ENCODE results near the gene DNAH1. TPM values are rescaled to one million over a fixed set of nuclear protein-coding genes. Genes with fewer than 3 reads are reported as not detected.

The DNAH1 gene
- polyA plus RNA-seq, 1 donor (not counting 4 experiments of a cell fraction or from before 2014, with no cell fraction given), result 0.33 TPM

- H2AFZ ChIP-seq (ENCODE audit: control insufficient read depth, low read length), result no peak overlapping the region
- dilution Hi-C loops (cut with MboI; ENCODE audit: extremely low pct_ligation_motif_present, low sequenced_read_pairs), result no loop called here
- no peak overlapping the region for H3K27ac ChIP-seq (ENCODE audit: control insufficient read depth, insufficient read depth, low read length)
- peaks cover 6% of the 10 kb centered on the region for H3K4me1 ChIP-seq (ENCODE audit: control insufficient read depth, extremely low read depth, insufficient read depth, low read length)
- DNase-seq (ENCODE audit: low read depth, low spot score) (no peak), FAIRE-seq (no peak)
- H3K9ac ChIP-seq (ENCODE audit: control insufficient read depth, extremely low read depth, insufficient read depth, low read length), result no peak overlapping the region
- no peaks in the 10 kb centered on the region for H3K9me3 ChIP-seq (ENCODE audit: control insufficient read depth, low read depth, low read length)
- no peaks in the 10 kb centered on the region for H3K27me3 ChIP-seq (ENCODE audit: control insufficient read depth, extremely low read depth, insufficient read depth, low read length)
- H3K36me3 ChIP-seq (ENCODE audit: control insufficient read depth in 2 of 2, extremely low read depth in 1 of 2, insufficient read depth in 2 of 2, low read length in 2 of 2), result no peaks in the 10 kb centered on the region
- no peak overlapping the region for H3K4me3 ChIP-seq (ENCODE audit: control insufficient read depth in 2 of 3, extremely low read depth in 1 of 3, insufficient read depth in 2 of 3, low read depth in 1 of 3, low read length in 3 of 3)
- H3K79me2 ChIP-seq (ENCODE audit: control insufficient read depth, insufficient read depth, low read length), result no peaks in the 10 kb centered on the region
- TF ChIP-seq CTCF (optimal IDR thresholded peaks at IDR 0.05 in 1 of 3, IDR thresholded peaks at IDR 0.05 in 1 of 3, conservative IDR thresholded peaks at IDR 0.05 in 1 of 3; ENCODE audit: extremely low read depth in 1 of 3, insufficient read depth in 2 of 3, low read length in 3 of 3), result peak in 2 of 3 experiments; percentile 100
- TF ChIP-seq EZH2 (IDR thresholded peaks at IDR 0.05; ENCODE audit: low read length), result no peak
- H4K20me1 ChIP-seq (ENCODE audit: control insufficient read depth, extremely low read depth, insufficient read depth, low read length), result no peaks in the 10 kb centered on the region
- no peak overlapping the region for H3K4me2 ChIP-seq (ENCODE audit: control insufficient read depth, extremely low read depth, insufficient read depth, low read depth, low read length)
- H3K9me1 ChIP-seq (ENCODE audit: control insufficient read depth, extremely low read depth, insufficient read depth, low read length), result no peaks in the 10 kb centered on the region
Observed at GRCh38 chr3:52446631-52447511, 130.8 kb downstream of the DNAH1 start.

GRCh38 chr3:52447512-52448355 lies 131.6 kb downstream of the DNAH1 start:
- no peak overlapping the region for H2AFZ ChIP-seq (ENCODE audit: control insufficient read depth, low read length)
- dilution Hi-C loops (cut with MboI; ENCODE audit: extremely low pct_ligation_motif_present, low sequenced_read_pairs), result no loop called here
- no peak for FAIRE-seq

More at GRCh38 chr3:52447512-52448355, 131.6 kb downstream of the DNAH1 start:
- Histone ChIP-seq H3K27me3 (ENCODE audit: control insufficient read depth, extremely low read depth, insufficient read depth, low read length) (no peaks in the 10 kb centered on the region), H3K9me3 (ENCODE audit: control insufficient read depth, low read depth, low read length) (no peaks in the 10 kb centered on the region), H4K20me1 (ENCODE audit: control insufficient read depth, extremely low read depth, insufficient read depth, low read length) (no peaks in the 10 kb centered on the region), H3K4me3 (ENCODE audit: control insufficient read depth in 2 of 3, extremely low read depth in 1 of 3, insufficient read depth in 2 of 3, low read depth in 1 of 3, low read length in 3 of 3) (no peak overlapping the region), H3K9ac (ENCODE audit: control insufficient read depth, extremely low read depth, insufficient read depth, low read length) (no peak overlapping the region), H3K36me3 (ENCODE audit: control insufficient read depth in 2 of 2, extremely low read depth in 1 of 2, insufficient read depth in 2 of 2, low read length in 2 of 2) (no peaks in the 10 kb centered on the region), H3K27ac (ENCODE audit: control insufficient read depth, insufficient read depth, low read length) (no peak overlapping the region), H3K4me2 (ENCODE audit: control insufficient read depth, extremely low read depth, insufficient read depth, low read depth, low read length) (no peak overlapping the region), H3K79me2 (ENCODE audit: control insufficient read depth, insufficient read depth, low read length) (no peaks in the 10 kb centered on the region), H3K9me1 (ENCODE audit: control insufficient read depth, extremely low read depth, insufficient read depth, low read length) (no peaks in the 10 kb centered on the region), H3K4me1 (ENCODE audit: control insufficient read depth, extremely low read depth, insufficient read depth, low read length) (peaks cover 6% of the 10 kb centered on the region)
- DNase-seq (ENCODE audit: low read depth, low spot score), result no peak
- TF ChIP-seq EZH2 (IDR thresholded peaks at IDR 0.05; ENCODE audit: low read length), result no peak
- no peak for TF ChIP-seq CTCF (optimal IDR thresholded peaks at IDR 0.05 in 1 of 3, IDR thresholded peaks at IDR 0.05 in 1 of 3, conservative IDR thresholded peaks at IDR 0.05 in 1 of 3; ENCODE audit: extremely low read depth in 1 of 3, insufficient read depth in 2 of 3, low read length in 3 of 3)

Small RNAs within 50 kb of the gene (small RNA-seq; reads per million reads assigned to genes)
- gene MIR135A1 (ENCODE audit: insufficient read length in 3 of 3, low read depth in 3 of 3, low replicate concordance in 1 of 3), result 0 reads per million in 3 experiments
- gene MIRLET7G (ENCODE audit: insufficient read length in 3 of 3, low read depth in 3 of 3, low replicate concordance in 1 of 3), result 6,694 to 105,579 (median 95,772) reads per million in 3 experiments

Other genes starting within 250 kb of the DNAH1 start
- 7.2 to 11.5 TPM (median 11.3 TPM) in 3 replicates for gene POC1A, start 161.9 kb upstream of the DNAH1 start, polyA plus RNA-seq
- gene ALAS1, start 118.2 kb upstream of the DNAH1 start, polyA plus RNA-seq, result 54.6 to 109 TPM (median 74.1 TPM) in 3 replicates
- not detected in 3 replicates for gene TLR9, start 90.7 kb upstream of the DNAH1 start, polyA plus RNA-seq
- 70.4 to 113 TPM (median 77.0 TPM) in 3 replicates for gene TWF2, start 77.2 kb upstream of the DNAH1 start, polyA plus RNA-seq
- 6.4 to 8.0 TPM (median 6.5 TPM) in 3 replicates for gene PPM1M, start 70.6 kb upstream of the DNAH1 start, polyA plus RNA-seq
- gene WDR82, start 37.7 kb upstream of the DNAH1 start, polyA plus RNA-seq, result 53.1 to 75.1 TPM (median 74.4 TPM) in 3 replicates
- 4.9 to 5.7 TPM (median 5.0 TPM) in 3 replicates for gene GLYCTK, start 28.5 kb upstream of the DNAH1 start, polyA plus RNA-seq
- gene BAP1, start 93.7 kb downstream of the DNAH1 start, polyA plus RNA-seq, result 97.8 to 119 TPM (median 100 TPM) in 3 replicates
- gene PHF7, start 94.3 kb downstream of the DNAH1 start, polyA plus RNA-seq, result 9.3 to 10.3 TPM (median 9.3 TPM) in 3 replicates
- 0.03 to 0.14 TPM (median 0.07 TPM) in 3 replicates for gene SEMA3G, start 128.8 kb downstream of the DNAH1 start, polyA plus RNA-seq
- 0.22 to 0.35 TPM (median 0.33 TPM) in 3 replicates for gene TNNC1, start 137.7 kb downstream of the DNAH1 start, polyA plus RNA-seq
- 48.1 to 65.6 TPM (median 48.4 TPM) in 3 replicates for gene NISCH, start 139.3 kb downstream of the DNAH1 start, polyA plus RNA-seq
- gene STAB1, start 179.0 kb downstream of the DNAH1 start, polyA plus RNA-seq, result 0.02 TPM in 1 of 3 replicates, not detected in the others
- gene NT5DC2, start 217.5 kb downstream of the DNAH1 start, polyA plus RNA-seq, result 54.7 to 63.3 TPM (median 55.0 TPM) in 3 replicates
- gene UQCC5, start 220.3 kb downstream of the DNAH1 start, polyA plus RNA-seq, result 20.0 to 28.0 TPM (median 26.0 TPM) in 3 replicates

Data from keratinocyte (primary cell).